IMR-90 (cell line): ENCODE measurements around the gene MYO9A. TPM values are rescaled to one million over a fixed set of nuclear protein-coding genes. Genes with fewer than 3 reads are reported as not detected.

Source experiments
- ATAC-seq: fragments of 200-7000 bp; cut with Tn5 transposase; 2 replicates; pipeline ENCODE4 v1.9.1; 2020; ENCODE audit warnings: low read depth, mild to moderate bottlenecking, moderate library complexity
- BruUV-seq: library from RNA; stranded (reverse); fragments of 400-500 nt; replicated peaks from 2 replicates; lab custom pipeline; 2021; lab: Mats Ljungman, UMichigan
- CTCF ChIA-PET: fragments of 300-600 bp; formaldehyde crosslinking; extraction: SDS; loops from one replicate; lab custom pipeline; 2021; ENCODE audit warnings: antibody characterized with exemption; lab: Yijun Ruan, JAX
- POLR2A ChIA-PET: fragments of 300-600 bp; sonication (Branson Sonifier 250); formaldehyde crosslinking; loops from one replicate; lab custom pipeline; 2022; ENCODE audit warnings: antibody characterized with exemption; ENCODE audit not compliant: unreplicated experiment; lab: Charles Lee
- DNase-seq: peaks from one replicate; pipeline ENCODE4 v3.0.0; 2013
- H2AFZ ChIP-seq: replicated peaks from 2 replicates; pipeline ENCODE3; 2013; ENCODE audit warnings: low read length, mild to moderate bottlenecking; ENCODE audit not compliant: poor library complexity
- H2AK5ac ChIP-seq: 2 replicates; pipeline ENCODE4 v1.6.1; 2013; ENCODE audit warnings: low read depth, low read length, inconsistent platforms
- H2AK9ac ChIP-seq: replicated peaks from 2 replicates; pipeline ENCODE3; 2013; ENCODE audit warnings: mild to moderate bottlenecking, low read depth, low read length, moderate library complexity; ENCODE audit not compliant: poor library complexity
- H2BK120ac ChIP-seq: 2 replicates; pipeline ENCODE4 v1.6.1; 2013; ENCODE audit warnings: low read depth, low read length, inconsistent platforms
- H2BK15ac ChIP-seq: 3 replicates; pipeline ENCODE4 v1.6.1; 2013; ENCODE audit warnings: low read depth, low read length, inconsistent platforms
- H2BK20ac ChIP-seq: 2 replicates; pipeline ENCODE4 v1.6.1; 2013; ENCODE audit warnings: low read depth, mild to moderate bottlenecking, inconsistent platforms, low read length, moderate library complexity
- H2BK5ac ChIP-seq: 2 replicates; pipeline ENCODE4 v1.6.1; 2013; ENCODE audit warnings: mild to moderate bottlenecking, low read depth, low read length, inconsistent platforms; ENCODE audit not compliant: poor library complexity, severe bottlenecking
- H3K14ac ChIP-seq: replicated peaks from 2 replicates; pipeline ENCODE4 v1.6.1; 2013; ENCODE audit warnings: low read depth, low read length, inconsistent platforms
- H3K18ac ChIP-seq: 2 replicates; pipeline ENCODE4 v1.6.1; 2013; ENCODE audit warnings: low read depth, low read length, control low read depth
- H3K23ac ChIP-seq: 2 replicates; pipeline ENCODE4 v1.6.1; 2013; ENCODE audit warnings: low read depth, low read length, inconsistent platforms
- H3K27ac ChIP-seq: 2 replicates; pipeline ENCODE4 v1.5.1; 2013; ENCODE audit warnings: mild to moderate bottlenecking, control low read depth, low read length; ENCODE audit not compliant: insufficient read depth
- H3K27me3 ChIP-seq: 2 replicates; pipeline ENCODE4 v1.6.1; 2013; ENCODE audit warnings: low read length; ENCODE audit not compliant: control insufficient read depth, insufficient read depth
- H3K36me3 ChIP-seq: 2 replicates; pipeline ENCODE4 v1.6.1; 2013; ENCODE audit warnings: low read length, mixed read lengths; ENCODE audit not compliant: control insufficient read depth, insufficient read depth
- H3K4ac ChIP-seq: 2 replicates; pipeline ENCODE4 v1.6.1; 2013; ENCODE audit warnings: low read depth, low read length, inconsistent platforms
- H3K4me1 ChIP-seq: 2 replicates; pipeline ENCODE4 v1.6.1; 2013; ENCODE audit warnings: low read length, mixed read lengths; ENCODE audit not compliant: control insufficient read depth, insufficient read depth
- H3K4me2 ChIP-seq: 2 replicates; pipeline ENCODE4 v1.6.1; 2013; ENCODE audit warnings: low read depth, mild to moderate bottlenecking, control low read depth, low read length, moderate library complexity
- H3K4me3 ChIP-seq: 2 replicates; pipeline ENCODE4 v1.5.1; 2013; ENCODE audit warnings: low read depth, mild to moderate bottlenecking, control low read depth, low read length, moderate library complexity; ENCODE audit not compliant: insufficient read depth
- H3K56ac ChIP-seq: 2 replicates; pipeline ENCODE4 v1.6.1; 2013; ENCODE audit warnings: low read length, inconsistent platforms; ENCODE audit not compliant: insufficient read depth; ENCODE audit errors: extremely low read depth
- H3K79me1 ChIP-seq, 2 experiments: 2 replicates each; pipeline ENCODE4 v1.6.1; 2013; ENCODE audit warnings: low read length in 2 of 2, inconsistent platforms in 1 of 2, low read depth in 1 of 2
- H3K9ac ChIP-seq: 2 replicates; pipeline ENCODE4 v1.6.1; 2013; ENCODE audit warnings: low read depth, low read length, control low read depth
- H3K9me1 ChIP-seq: 2 replicates; pipeline ENCODE4 v1.6.1; 2013; ENCODE audit warnings: low read length, inconsistent platforms; ENCODE audit not compliant: insufficient read depth
- H3K9me3 ChIP-seq: 2 replicates; pipeline ENCODE4 v1.6.1; 2013; ENCODE audit warnings: low read length; ENCODE audit not compliant: control insufficient read depth, insufficient read depth
- H4K20me1 ChIP-seq: 2 replicates; pipeline ENCODE4 v1.6.1; 2013; ENCODE audit warnings: low read length, inconsistent platforms; ENCODE audit not compliant: insufficient read depth
- H4K5ac ChIP-seq: 2 replicates; pipeline ENCODE4 v1.6.1; 2013; ENCODE audit warnings: mild to moderate bottlenecking, low read depth, low read length, control low read depth
- H4K8ac ChIP-seq, 2 experiments: 2 replicates each; pipeline ENCODE4 v1.6.1; 2013; ENCODE audit warnings: low read depth in 2 of 2, low read length in 2 of 2, control low read depth in 1 of 2, inconsistent platforms in 1 of 2
- H4K91ac ChIP-seq: 2 replicates; pipeline ENCODE4 v1.6.1; 2013; ENCODE audit warnings: low read depth, low read length, inconsistent platforms; ENCODE audit not compliant: insufficient read depth
- BHLHE40 ChIP-seq: fragments of 150-350 bp; IDR thresholded peaks from 2 replicates; pipeline ENCODE4 v1.6.1; 2016; ENCODE audit warnings: mild to moderate bottlenecking, low read depth, low read length
- CEBPB ChIP-seq: IDR thresholded peaks from 2 replicates; pipeline ENCODE4 v1.6.1; 2012; ENCODE audit warnings: low read depth, low read length, improper control_type of control experiment
- CHD1 ChIP-seq: IDR thresholded peaks from 2 replicates; pipeline ENCODE4 v1.6.1; 2012; ENCODE audit warnings: low read depth, low read length, improper control_type of control experiment
- CTCF ChIP-seq: conservative IDR thresholded peaks from 2 replicates; pipeline ENCODE4 v1.5.1; 2012; ENCODE audit warnings: mild to moderate bottlenecking, low read depth, low read length, improper control_type of control experiment
- FOS ChIP-seq: fragments of 150-350 bp; IDR thresholded peaks from 2 replicates; pipeline ENCODE4 v1.6.1; 2016; ENCODE audit warnings: low read depth, low read length
- MAFK ChIP-seq: IDR thresholded peaks from 2 replicates; pipeline ENCODE4 v1.6.1; 2012; ENCODE audit warnings: low read depth, low read length, improper control_type of control experiment
- MAZ ChIP-seq: IDR thresholded peaks from 2 replicates; pipeline ENCODE4 v1.6.1; 2012; ENCODE audit warnings: low read depth, mild to moderate bottlenecking, low read length, improper control_type of control experiment, moderate library complexity, borderline replicate concordance
- MXI1 ChIP-seq: IDR thresholded peaks from 2 replicates; pipeline ENCODE4 v1.6.1; 2012; ENCODE audit warnings: low read depth, mild to moderate bottlenecking, low read length, moderate library complexity, borderline replicate concordance
- NFE2L2 ChIP-seq: fragments of 150-350 bp; IDR thresholded peaks from 2 replicates; pipeline ENCODE4 v1.6.1; 2016; ENCODE audit warnings: low read depth, mild to moderate bottlenecking, low read length
- RAD21 ChIP-seq: IDR thresholded peaks from 2 replicates; pipeline ENCODE4 v1.6.1; 2012; ENCODE audit warnings: low read length, improper control_type of control experiment
- RCOR1 ChIP-seq: IDR thresholded peaks from 2 replicates; pipeline ENCODE4 v1.6.1; 2012; ENCODE audit warnings: mild to moderate bottlenecking, low read length, improper control_type of control experiment; ENCODE audit not compliant: insufficient replicate concordance
- RFX5 ChIP-seq: IDR thresholded peaks from 2 replicates; pipeline ENCODE4 v1.8.0; 2012; ENCODE audit warnings: low read depth, mild to moderate bottlenecking, low read length, moderate library complexity
- SMC3 ChIP-seq: fragments of 150-350 bp; IDR thresholded peaks from 2 replicates; pipeline ENCODE4 v1.6.1; 2016; ENCODE audit warnings: low read depth, mild to moderate bottlenecking, antibody characterized with exemption, low read length, moderate library complexity
- USF2 ChIP-seq: fragments of 150-350 bp; IDR thresholded peaks from 2 replicates; pipeline ENCODE4 v1.6.1; 2017; ENCODE audit warnings: mild to moderate bottlenecking, antibody characterized with exemption, low read length, low read depth
- WGBS, 2 experiments: methylation state at CpG; one replicate each; pipeline versions ENCODE4 v1.1.5 to v1.1.7; 2013; ENCODE audit warnings: missing lambda C conversion rate in 2 of 2; ENCODE audit not compliant: insufficient read length in 1 of 2; ENCODE audit errors: extremely low coverage in 2 of 2; 5-methylcytosine and 5-hydroxymethylcytosine counted together
- dilution Hi-C: fragments of 300-500 bp; cut with HindIII; formaldehyde crosslinking; loops from one replicate; pipeline ENCODE4 v1.14.3; 2018; ENCODE audit warnings: low sequenced_read_pairs; ENCODE audit not compliant: unreplicated experiment
- in situ Hi-C: fragments of 300-500 bp; cut with MboI; formaldehyde crosslinking; loops from 3 replicates; pipeline ENCODE4 v1.14.3; 2019; ENCODE audit warnings: low sequenced_read_pairs, inconsistent platforms, mixed read lengths
- intact Hi-C: fragments of 100-400 bp; cut with micrococcal nuclease; formaldehyde crosslinking; loops from 2 replicates; pipeline ENCODE4 v1.10.0; 2022
- polyA plus RNA-seq, 3 experiments: library from polyadenylated mRNA; depleted of rRNA; stranded (reverse); fragments of >200 nt; gene quantifications; 2 replicates each; pipeline ENCODE4 v1.2.3, GENCODE V29; 2012; ENCODE audit warnings: low replicate concordance in 1 of 3
- total RNA-seq: library from RNA; depleted of rRNA; stranded (reverse); fragments of >200 nt; gene quantifications from 2 replicates; pipeline ENCODE4 v1.2.3, GENCODE V29; 2012

The MYO9A gene
- total and polyA plus RNA-seq, 2 of the 4 experiments (the other 2 are of a cell fraction): 6.0 to 49.5 TPM

- dilution Hi-C loops: no loop called here
- ChIA-PET CTCF (interaction anchor here (1.8 kb wide), 1 partner anchor 9 kb away, joined by 8 read pairs; no protein-coding TSS in a partner anchor), POLR2A (no interaction called here)
- in situ Hi-C loops: no loop called here
- Histone ChIP-seq H2AFZ (peak overlapping the region; percentile 23), H4K91ac (peak overlapping the region; percentile 29), H2AK9ac (peak overlapping the region; percentile 73), H2BK15ac (no peak overlapping the region; the same call in 2 of the 3 replicates), H3K56ac (no peak overlapping the region), H2BK120ac (peak overlapping the region; percentile 36), H3K27me3 (no peaks in the 10 kb centered on the region), H2AK5ac (peak overlapping the region; percentile 88), H3K9me1 (peaks cover 18% of the 10 kb centered on the region), H3K4ac (peak overlapping the region; percentile 32), H3K9me3 (no peaks in the 10 kb centered on the region), H3K4me2 (no peak overlapping the region), H4K5ac (no peak overlapping the region), H3K36me3 (no peaks in the 10 kb centered on the region), H3K9ac (no peak overlapping the region), H3K18ac (no peak overlapping the region), H3K79me1 (no peaks in the 10 kb centered on the region), H3K23ac (no peak overlapping the region), H2BK5ac (peak overlapping the region; percentile 11), H3K4me1 (peaks cover 11% of the 10 kb centered on the region), H4K20me1 (peaks cover 4% of the 10 kb centered on the region; the same call in 1 of the 2 replicates), H3K14ac (peak overlapping the region; percentile 48; the same call in 1 of the 2 replicates), H3K4me3 (no peak overlapping the region), H2BK20ac (peak overlapping the region; percentile 45; the same call in 1 of the 2 replicates), H4K8ac (no peak overlapping the region; a peak in 1 of 4 replicates), H3K27ac (no peak overlapping the region)
- 94% methylated on average over 6 of the region's 7 CpGs; no CpG with 5 or more reads in 1 of the 2 experiments for WGBS, 2 experiments
- ATAC-seq (no peak), DNase-seq (no peak)
- intact Hi-C loops: no loop called here
- BruUV-seq: no TSS peak
- TF ChIP-seq MAZ: no peak
- TF ChIP-seq CTCF: no peak
- TF ChIP-seq NFE2L2: no peak
- no peak for TF ChIP-seq BHLHE40
- no peak for TF ChIP-seq RFX5
- TF ChIP-seq FOS: no peak
- TF ChIP-seq MAFK: no peak
- TF ChIP-seq SMC3: no peak
- TF ChIP-seq USF2: no peak
- no peak for TF ChIP-seq MXI1
- no peak for TF ChIP-seq CHD1
- no peak for TF ChIP-seq CEBPB
- no peak for TF ChIP-seq RCOR1
- TF ChIP-seq RAD21: no peak
Measured at GRCh38 chr15:71791975-71792374, 326.0 kb downstream of the MYO9A start.
